ENCODE data around the gene SHISAL1. TPM values are rescaled to one million over a fixed set of nuclear protein-coding genes. Genes with fewer than 3 reads are reported as not detected.

The SHISAL1 gene
- total RNA-seq, 1 donor from 2014 or later = 5.0 TPM

GRCh38 chr22:44260216-44261035 is 52.3 kb downstream of the SHISAL1 start:
- Mint-ChIP-seq H3K4me3 (ENCODE audit: unreplicated experiment) (no peak overlapping the region), H3K27me3 (ENCODE audit: unreplicated experiment) (peaks cover 5% of the 10 kb centered on the region), H3K4me1 (ENCODE audit: unreplicated experiment) (no peaks in the 10 kb centered on the region), H3K27ac (ENCODE audit: unreplicated experiment) (no peak overlapping the region), H3K36me3 (ENCODE audit: unreplicated experiment) (no peaks in the 10 kb centered on the region), H3K9me3 (ENCODE audit: unreplicated experiment) (no peaks in the 10 kb centered on the region)
- DNase-seq (ENCODE audit: extremely low spot score, unreplicated experiment) = peak; percentile 75
- no peak for TF ChIP-seq CTCF (IDR thresholded peaks at IDR 0.05)

- no peak overlapping the region for H3K27ac Mint-ChIP-seq (ENCODE audit: unreplicated experiment)
- peaks cover 8% of the 10 kb centered on the region for H3K27me3 Mint-ChIP-seq (ENCODE audit: unreplicated experiment)
- peak; percentile 56 for DNase-seq (ENCODE audit: extremely low spot score, unreplicated experiment)
- no peak for TF ChIP-seq CTCF (IDR thresholded peaks at IDR 0.05)
- no peaks in the 10 kb centered on the region for H3K4me1 Mint-ChIP-seq (ENCODE audit: unreplicated experiment)
- no peaks in the 10 kb centered on the region for H3K9me3 Mint-ChIP-seq (ENCODE audit: unreplicated experiment)
- no peak overlapping the region for H3K4me3 Mint-ChIP-seq (ENCODE audit: unreplicated experiment)
- no peaks in the 10 kb centered on the region for H3K36me3 Mint-ChIP-seq (ENCODE audit: unreplicated experiment)
Measured at GRCh38 chr22:44259366-44260215, 53.2 kb downstream of the SHISAL1 start.

- Mint-ChIP-seq H3K36me3 (ENCODE audit: unreplicated experiment) (no peaks in the 10 kb centered on the region), H3K9me3 (ENCODE audit: unreplicated experiment) (no peaks in the 10 kb centered on the region), H3K27ac (ENCODE audit: unreplicated experiment) (no peak overlapping the region), H3K4me3 (ENCODE audit: unreplicated experiment) (no peak overlapping the region), H3K27me3 (ENCODE audit: unreplicated experiment) (peaks cover 12% of the 10 kb centered on the region), H3K4me1 (ENCODE audit: unreplicated experiment) (no peaks in the 10 kb centered on the region)
- no peak for TF ChIP-seq CTCF (IDR thresholded peaks at IDR 0.05)
- DNase-seq (ENCODE audit: extremely low spot score, unreplicated experiment) = peak; percentile 27
Measured at GRCh38 chr22:44256556-44257485, 55.9 kb downstream of the SHISAL1 start.

GRCh38 chr22:44256085-44256484 is 56.7 kb downstream of the SHISAL1 start:
- Mint-ChIP-seq H3K4me1 (ENCODE audit: unreplicated experiment) (no peaks in the 10 kb centered on the region), H3K27ac (ENCODE audit: unreplicated experiment) (no peak overlapping the region), H3K27me3 (ENCODE audit: unreplicated experiment) (peaks cover 12% of the 10 kb centered on the region), H3K4me3 (ENCODE audit: unreplicated experiment) (no peak overlapping the region), H3K36me3 (ENCODE audit: unreplicated experiment) (no peaks in the 10 kb centered on the region), H3K9me3 (ENCODE audit: unreplicated experiment) (no peaks in the 10 kb centered on the region)
- no peak for TF ChIP-seq CTCF (IDR thresholded peaks at IDR 0.05)
- DNase-seq (ENCODE audit: extremely low spot score, unreplicated experiment) = no peak
